ENCODE data around the gene SPIRE1. TPM values are rescaled to one million over a fixed set of nuclear protein-coding genes. Genes with fewer than 3 reads are reported as not detected.
"Not testable (repeated sequence)": the region's sequence is repeated elsewhere in the genome, so short reads cannot be mapped to it uniquely, and the experiment has no call there.

SPIRE1 gene
- total RNA-seq, 4 donors from 2014 or later = 55.5 to 72.5 (median 60.4) TPM

GRCh38 chr18:12497296-12497695, 160.6 kb downstream of the SPIRE1 start:
- no peak overlapping the region for H3K27ac ChIP-seq
- H3K9me3 ChIP-seq = no peaks in the 10 kb centered on the region
- no peaks in the 10 kb centered on the region for H3K27me3 ChIP-seq
- no peak for DNase-seq (ENCODE audit: low spot score in 2 of 2)
- no peaks in the 10 kb centered on the region for H3K4me1 ChIP-seq
- 72 to 91% methylated on average over 2 of the region's 2 CpGs for WGBS, 2 donors
- no peak overlapping the region for H3K4me3 ChIP-seq
- peaks cover 0 to 61% (median 0%) of the 10 kb centered on the region in 3 donors for H3K36me3 ChIP-seq
- TF ChIP-seq CTCF (IDR thresholded peaks at IDR 0.05) = no peak
- no peak for TF ChIP-seq EP300 (IDR thresholded peaks at IDR 0.05)
- TF ChIP-seq POLR2A (IDR thresholded peaks at IDR 0.05) = no peak

DNA sequence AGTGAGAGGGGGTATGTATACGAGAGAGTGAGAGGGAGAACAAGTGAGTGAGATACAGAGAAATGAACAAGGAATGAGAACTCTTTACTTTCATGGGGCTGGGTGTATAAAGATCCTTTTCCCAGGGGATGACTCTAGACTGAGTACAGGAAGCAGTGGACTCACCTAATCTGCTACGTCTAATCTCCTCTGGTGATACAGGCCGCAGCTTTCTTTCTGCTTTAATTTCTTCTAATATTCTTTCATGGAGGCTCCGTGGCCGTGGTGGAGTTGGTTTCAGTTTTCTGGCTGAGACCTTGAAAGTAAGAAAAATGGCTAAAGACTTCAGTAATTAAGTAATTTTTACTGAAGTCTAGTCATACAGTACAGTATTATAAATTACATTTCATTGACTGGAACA, 165.0 kb downstream of the SPIRE1 start:
- no peak overlapping the region for H3K4me3 ChIP-seq
- WGBS, 2 donors = 94 to 95% methylated on average over 5 of the region's 5 CpGs
- peaks cover 0 to 52% (median 4%) of the 10 kb centered on the region in 3 donors for H3K36me3 ChIP-seq
- no peaks in the 10 kb centered on the region for H3K4me1 ChIP-seq
- no peak overlapping the region for H3K27ac ChIP-seq
- H3K27me3 ChIP-seq = no peaks in the 10 kb centered on the region
- peaks cover 0 to 5% (median 0%) of the 10 kb centered on the region in 4 donors for H3K9me3 ChIP-seq
- TF ChIP-seq EP300 (IDR thresholded peaks at IDR 0.05) (no peak), CTCF (IDR thresholded peaks at IDR 0.05) (no peak), POLR2A (IDR thresholded peaks at IDR 0.05) (no peak)
- DNase-seq (ENCODE audit: low spot score in 2 of 2) = no peak

- H3K4me1 ChIP-seq = no peaks in the 10 kb centered on the region
- H3K36me3 ChIP-seq = peaks cover 0 to 57% (median 4%) of the 10 kb centered on the region in 3 donors
- H3K27me3 ChIP-seq = no peaks in the 10 kb centered on the region
- H3K4me3 ChIP-seq = no peak overlapping the region
- 92 to 93% methylated on average over 9 of the region's 9 CpGs for WGBS, 2 donors
- H3K9me3 ChIP-seq = peaks cover 0 to 5% (median 0%) of the 10 kb centered on the region in 4 donors
- TF ChIP-seq CTCF (IDR thresholded peaks at IDR 0.05) = no peak
- no peak for TF ChIP-seq POLR2A (IDR thresholded peaks at IDR 0.05)
- no peak for TF ChIP-seq EP300 (IDR thresholded peaks at IDR 0.05)
- H3K27ac ChIP-seq = no peak overlapping the region
- DNase-seq (ENCODE audit: low spot score in 2 of 2) = no peak
Observed at GRCh38 chr18:12491611-12492435, 166.1 kb downstream of the SPIRE1 start.

GRCh38 chr18:12485479-12486105, 172.3 kb downstream of the SPIRE1 start:
- no peak overlapping the region for H3K4me3 ChIP-seq
- DNase-seq (ENCODE audit: low spot score in 2 of 2) = no peak
- TF ChIP-seq POLR2A (IDR thresholded peaks at IDR 0.05) (no peak), CTCF (IDR thresholded peaks at IDR 0.05) (no peak), EP300 (IDR thresholded peaks at IDR 0.05) (no peak)
- H3K27ac ChIP-seq = no peak overlapping the region
- H3K27me3 ChIP-seq = no peaks in the 10 kb centered on the region
- H3K9me3 ChIP-seq = no peaks in the 10 kb centered on the region
- peaks cover 0 to 5% (median 0%) of the 10 kb centered on the region in 3 donors for H3K36me3 ChIP-seq
- no peaks in the 10 kb centered on the region for H3K4me1 ChIP-seq
- WGBS, 2 donors = 85 to 92% methylated on average over 5 of the region's 5 CpGs

- H3K27ac ChIP-seq; H3K27me3 ChIP-seq; DNase-seq (ENCODE audit: low spot score in 2 of 2); H3K4me3 ChIP-seq; H3K9me3 ChIP-seq; H3K4me1 ChIP-seq: not testable (repeated sequence)
- H3K36me3 ChIP-seq = peaks cover 0 to 27% (median 0%) of the 10 kb centered on the region in 3 donors
- WGBS, 2 donors = 77 to 80% methylated on average over 10 of the region's 10 CpGs
Observed at GRCh38 chr18:12481915-12482314, 176.0 kb downstream of the SPIRE1 start.

All from tibial nerve (tissue), 4 donors.